Measurements from ENCODE around the gene CCDC6. TPM values are rescaled to one million over a fixed set of nuclear protein-coding genes. Genes with fewer than 3 reads are reported as not detected.

CCDC6 gene
- total RNA-seq, 6 donors from 2014 or later: 42.5 to 118 (median 51.5) TPM

DNA sequence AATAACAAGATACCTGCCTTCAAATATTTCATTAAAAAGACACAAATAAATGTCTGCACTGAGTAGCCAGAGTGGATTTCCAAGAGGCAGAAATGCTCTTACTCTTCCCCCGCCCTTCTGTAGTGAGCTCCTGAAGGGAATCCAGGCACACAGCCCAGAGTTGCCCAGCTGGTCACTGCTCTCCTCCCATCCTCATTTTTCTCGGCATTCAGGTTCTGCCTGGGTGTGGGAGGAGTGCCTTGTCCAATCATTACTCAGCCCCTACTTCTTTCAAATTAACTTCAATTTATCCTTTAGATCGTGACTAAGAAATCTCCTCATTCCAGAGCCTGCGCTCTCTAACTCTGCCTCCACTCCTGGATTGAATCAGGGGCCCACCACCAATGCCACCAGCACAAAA, 12.2 kb downstream of the CCDC6 start:
- peak overlapping the region in 3 of 4 donors; percentile 17 to 58 (median 24) for H3K27ac ChIP-seq

DNA sequence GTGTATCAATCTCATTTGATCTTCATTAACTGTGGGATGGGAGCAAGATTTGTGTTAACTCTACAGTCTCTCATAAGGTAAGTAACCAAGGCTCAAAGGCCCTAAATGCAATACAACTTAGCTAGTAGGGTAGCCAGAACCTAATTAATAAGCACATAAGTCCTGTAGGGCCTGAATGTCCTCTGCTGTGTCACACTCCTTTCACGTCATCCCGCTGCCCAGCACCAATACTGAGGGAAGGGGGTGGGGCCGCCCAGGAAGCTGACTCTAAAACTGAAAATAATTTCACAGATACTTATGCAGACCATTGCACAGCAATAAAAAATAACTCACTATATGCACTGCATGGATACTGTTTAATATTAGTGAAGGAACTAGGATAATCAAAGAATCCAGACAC, 13.7 kb downstream of the CCDC6 start:
- Histone ChIP-seq H3K27ac (no peak overlapping the region), H3K9me3 (no peaks in the 10 kb centered on the region), H3K4me3 (no peak overlapping the region), H3K27me3 (no peaks in the 10 kb centered on the region), H3K4me1 (peaks cover 46 to 73% (median 51%) of the 10 kb centered on the region in 4 donors), H3K36me3 (no peaks in the 10 kb centered on the region)
- 71 to 72% methylated on average over 3 of the region's 3 CpGs for WGBS, 2 donors
- DNase-seq (peak in 1 of 2 donors; percentile 13), ATAC-seq (ENCODE audit: low FRiP score in 2 of 2) (peak in 1 of 2 donors; percentile 39)
- TF ChIP-seq POLR2AphosphoS5 (IDR thresholded peaks at IDR 0.05): no peak
- no peak for TF ChIP-seq POLR2A (IDR thresholded peaks at IDR 0.05)
- TF ChIP-seq, protein P1, sequence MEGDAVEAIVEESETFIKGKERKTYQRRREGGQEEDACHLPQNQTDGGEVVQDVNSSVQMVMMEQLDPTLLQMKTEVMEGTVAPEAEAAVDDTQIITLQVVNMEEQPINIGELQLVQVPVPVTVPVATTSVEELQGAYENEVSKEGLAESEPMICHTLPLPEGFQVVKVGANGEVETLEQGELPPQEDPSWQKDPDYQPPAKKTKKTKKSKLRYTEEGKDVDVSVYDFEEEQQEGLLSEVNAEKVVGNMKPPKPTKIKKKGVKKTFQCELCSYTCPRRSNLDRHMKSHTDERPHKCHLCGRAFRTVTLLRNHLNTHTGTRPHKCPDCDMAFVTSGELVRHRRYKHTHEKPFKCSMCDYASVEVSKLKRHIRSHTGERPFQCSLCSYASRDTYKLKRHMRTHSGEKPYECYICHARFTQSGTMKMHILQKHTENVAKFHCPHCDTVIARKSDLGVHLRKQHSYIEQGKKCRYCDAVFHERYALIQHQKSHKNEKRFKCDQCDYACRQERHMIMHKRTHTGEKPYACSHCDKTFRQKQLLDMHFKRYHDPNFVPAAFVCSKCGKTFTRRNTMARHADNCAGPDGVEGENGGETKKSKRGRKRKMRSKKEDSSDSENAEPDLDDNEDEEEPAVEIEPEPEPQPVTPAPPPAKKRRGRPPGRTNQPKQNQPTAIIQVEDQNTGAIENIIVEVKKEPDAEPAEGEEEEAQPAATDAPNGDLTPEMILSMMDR (IDR thresholded peaks at IDR 0.05): no peak
- no peak for TF ChIP-seq EP300 (IDR thresholded peaks at IDR 0.05)

More for the DNA sequence above, 12.2 kb downstream of the CCDC6 start:
- no peak overlapping the region for H3K4me3 ChIP-seq
- H3K4me1 ChIP-seq: peaks cover 46 to 70% (median 59%) of the 10 kb centered on the region in 4 donors
- no peaks in the 10 kb centered on the region for H3K9me3 ChIP-seq
- H3K27me3 ChIP-seq: no peaks in the 10 kb centered on the region
- TF ChIP-seq POLR2AphosphoS5 (IDR thresholded peaks at IDR 0.05) (no peak), EP300 (IDR thresholded peaks at IDR 0.05) (no peak), POLR2A (IDR thresholded peaks at IDR 0.05) (no peak)
- TF ChIP-seq, protein P1 (IDR thresholded peaks at IDR 0.05): no peak
- H3K36me3 ChIP-seq: no peaks in the 10 kb centered on the region
- ATAC-seq (ENCODE audit: low FRiP score in 2 of 2) (peak; percentile 82 to 92), DNase-seq (peak in 1 of 2 donors; percentile 86)
- 54 to 55% methylated on average over 4 of the region's 4 CpGs for WGBS, 2 donors

DNA sequence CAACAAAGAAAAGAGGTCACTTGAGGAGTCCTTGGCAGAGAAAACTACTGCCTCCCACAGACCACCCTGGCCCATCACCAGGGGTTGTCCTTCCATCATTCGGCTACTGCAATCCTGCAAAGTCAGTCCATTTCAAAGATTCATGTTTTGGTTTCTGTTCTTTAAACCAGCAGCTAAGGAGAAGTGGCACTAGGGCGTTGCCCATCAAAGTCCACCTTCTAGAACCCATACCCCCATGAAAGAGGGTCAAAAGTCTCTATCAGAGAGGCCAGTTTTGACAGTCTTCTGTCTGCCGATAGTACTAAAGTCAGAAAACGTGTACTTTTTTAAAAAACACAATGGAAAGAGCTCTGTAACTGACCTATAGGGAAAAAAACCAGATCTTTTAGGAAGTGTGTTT, 14.4 kb downstream of the CCDC6 start:
- TF ChIP-seq, protein P1 (IDR thresholded peaks at IDR 0.05): no peak
- no peak for TF ChIP-seq EP300 (IDR thresholded peaks at IDR 0.05)
- TF ChIP-seq POLR2AphosphoS5 (IDR thresholded peaks at IDR 0.05): no peak
- TF ChIP-seq POLR2A (IDR thresholded peaks at IDR 0.05): no peak
- no peaks in the 10 kb centered on the region for H3K27me3 ChIP-seq
- no peaks in the 10 kb centered on the region for H3K36me3 ChIP-seq
- peak overlapping the region in 1 of 4 donors; percentile 27 for H3K27ac ChIP-seq
- no peak overlapping the region for H3K4me3 ChIP-seq
- WGBS, 2 donors: 78 to 85% methylated on average over 4 of the region's 4 CpGs
- peak in 1 of 2 donors; percentile 43 for ATAC-seq (ENCODE audit: low FRiP score in 2 of 2)
- H3K4me1 ChIP-seq: peaks cover 47 to 73% (median 56%) of the 10 kb centered on the region in 4 donors
- DNase-seq: no peak
- H3K9me3 ChIP-seq: no peaks in the 10 kb centered on the region

DNA sequence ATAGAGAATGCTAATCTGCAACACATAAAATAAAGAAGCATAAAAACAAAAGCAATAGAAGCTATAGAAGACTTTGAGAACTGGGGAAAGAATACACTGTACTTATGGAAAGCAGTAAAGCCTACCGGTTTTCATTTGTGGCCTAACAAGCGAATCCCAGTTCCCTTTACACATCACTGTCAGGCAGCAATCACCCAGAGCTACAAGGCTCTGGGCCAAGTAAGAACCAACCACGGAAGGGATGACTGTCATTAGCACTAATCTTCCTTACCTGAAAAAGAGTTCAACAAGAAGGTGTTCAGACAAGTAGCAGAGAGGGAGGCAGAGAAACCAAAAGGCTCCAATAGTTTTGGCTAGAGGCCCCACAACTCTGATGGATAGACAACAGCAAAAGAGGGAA, 15.0 kb downstream of the CCDC6 start:
- Histone ChIP-seq H3K4me1 (peaks cover 52 to 73% (median 58%) of the 10 kb centered on the region in 4 donors), H3K27ac (no peak overlapping the region), H3K27me3 (no peaks in the 10 kb centered on the region), H3K4me3 (no peak overlapping the region), H3K36me3 (no peaks in the 10 kb centered on the region), H3K9me3 (no peaks in the 10 kb centered on the region)
- 61 to 67% methylated on average over 3 of the region's 3 CpGs for WGBS, 2 donors
- TF ChIP-seq EP300 (IDR thresholded peaks at IDR 0.05) (no peak), POLR2AphosphoS5 (IDR thresholded peaks at IDR 0.05) (no peak)
- ATAC-seq (ENCODE audit: low FRiP score in 2 of 2) (no peak), DNase-seq (no peak)

DNA sequence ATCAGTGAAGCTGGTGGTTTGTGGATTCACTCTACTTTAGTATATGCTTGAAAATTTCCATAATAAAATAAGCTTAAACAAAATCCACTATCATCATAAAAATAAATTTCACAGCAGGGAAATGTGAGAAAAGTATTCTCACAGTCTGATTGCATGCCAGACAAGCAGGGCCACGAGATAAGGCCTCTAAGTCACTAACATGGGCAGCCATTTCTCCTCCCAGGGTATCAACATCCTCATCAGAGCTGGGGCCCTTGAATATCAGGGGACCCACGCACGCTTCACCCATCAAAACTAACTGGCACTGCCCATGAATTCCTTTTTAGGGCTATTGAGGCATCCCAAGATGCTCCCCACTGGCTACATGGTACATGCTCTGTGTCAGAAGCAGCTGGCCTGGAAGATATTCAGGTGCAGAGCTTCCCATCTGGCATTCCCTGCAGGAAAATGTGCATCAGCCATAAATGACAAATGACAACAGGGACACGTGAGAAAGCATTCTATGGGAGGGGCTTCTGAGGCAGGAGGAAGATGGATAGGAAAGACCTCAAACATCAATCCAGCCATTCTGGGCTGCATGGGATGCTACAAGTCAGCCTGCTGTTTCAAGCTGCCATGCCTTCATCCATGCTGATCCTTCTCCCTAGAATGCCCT, 17.4 kb downstream of the CCDC6 start:
- 80 to 90% methylated on average over 1 to 4 of the region's 4 CpGs for WGBS, 2 donors
- H3K27me3 ChIP-seq: no peaks in the 10 kb centered on the region
- TF ChIP-seq POLR2A (IDR thresholded peaks at IDR 0.05) (no peak), POLR2AphosphoS5 (IDR thresholded peaks at IDR 0.05) (no peak)
- no peaks in the 10 kb centered on the region for H3K36me3 ChIP-seq
- no peak overlapping the region for H3K27ac ChIP-seq
- H3K9me3 ChIP-seq: no peaks in the 10 kb centered on the region
- ATAC-seq (ENCODE audit: low FRiP score in 2 of 2) (no peak), DNase-seq (no peak)
- peaks cover 44 to 69% (median 54%) of the 10 kb centered on the region in 4 donors for H3K4me1 ChIP-seq
- no peak overlapping the region for H3K4me3 ChIP-seq
